ENCODE results near the gene TRIM45. TPM values are rescaled to one million over a fixed set of nuclear protein-coding genes. Genes with fewer than 3 reads are reported as not detected.

TRIM45 gene
- polyA plus RNA-seq, 1 of the 3 experiments (the other 2 are of a cell fraction): 7.4 TPM

- H3K9me3 ChIP-seq: no peaks in the 10 kb centered on the region
- no peak overlapping the region for H2AFZ ChIP-seq (ENCODE audit: low read depth)
- TF ChIP-seq MXI1 (IDR thresholded peaks at IDR 0.05; ENCODE audit: low read depth, low read length) (no peak), ZBTB33 (IDR thresholded peaks at IDR 0.05; ENCODE audit: borderline replicate concordance, low read depth) (no peak), EP300 (IDR thresholded peaks at IDR 0.05; ENCODE audit: borderline replicate concordance in 1 of 2, low read depth in 1 of 2, low read length in 1 of 2) (no peak), RAD21 (IDR thresholded peaks at IDR 0.05; ENCODE audit: low read length) (no peak), CTCF (IDR thresholded peaks at IDR 0.05) (no peak), POLR2AphosphoS5 (IDR thresholded peaks at IDR 0.05; ENCODE audit: low read depth, low read length) (no peak), SMC3 (IDR thresholded peaks at IDR 0.05; ENCODE audit: low read depth, low read length) (no peak), NFIC (IDR thresholded peaks at IDR 0.05; ENCODE audit: borderline replicate concordance) (no peak), TAF1 (IDR thresholded peaks at IDR 0.05; ENCODE audit: borderline replicate concordance, low read depth, low read length) (no peak), JUND (IDR thresholded peaks at IDR 0.05) (no peak), MAX (IDR thresholded peaks at IDR 0.05; ENCODE audit: low read depth) (no peak), GABPA (IDR thresholded peaks at IDR 0.05; ENCODE audit: low read depth) (no peak), RCOR1 (IDR thresholded peaks at IDR 0.05; ENCODE audit: low read length) (no peak)
- TF ChIP-seq, protein P1, sequence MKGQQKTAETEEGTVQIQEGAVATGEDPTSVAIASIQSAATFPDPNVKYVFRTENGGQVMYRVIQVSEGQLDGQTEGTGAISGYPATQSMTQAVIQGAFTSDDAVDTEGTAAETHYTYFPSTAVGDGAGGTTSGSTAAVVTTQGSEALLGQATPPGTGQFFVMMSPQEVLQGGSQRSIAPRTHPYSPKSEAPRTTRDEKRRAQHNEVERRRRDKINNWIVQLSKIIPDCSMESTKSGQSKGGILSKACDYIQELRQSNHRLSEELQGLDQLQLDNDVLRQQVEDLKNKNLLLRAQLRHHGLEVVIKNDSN (IDR thresholded peaks at IDR 0.05; ENCODE audit: borderline replicate concordance, low read depth): no peak
- TF ChIP-seq, protein P2, sequence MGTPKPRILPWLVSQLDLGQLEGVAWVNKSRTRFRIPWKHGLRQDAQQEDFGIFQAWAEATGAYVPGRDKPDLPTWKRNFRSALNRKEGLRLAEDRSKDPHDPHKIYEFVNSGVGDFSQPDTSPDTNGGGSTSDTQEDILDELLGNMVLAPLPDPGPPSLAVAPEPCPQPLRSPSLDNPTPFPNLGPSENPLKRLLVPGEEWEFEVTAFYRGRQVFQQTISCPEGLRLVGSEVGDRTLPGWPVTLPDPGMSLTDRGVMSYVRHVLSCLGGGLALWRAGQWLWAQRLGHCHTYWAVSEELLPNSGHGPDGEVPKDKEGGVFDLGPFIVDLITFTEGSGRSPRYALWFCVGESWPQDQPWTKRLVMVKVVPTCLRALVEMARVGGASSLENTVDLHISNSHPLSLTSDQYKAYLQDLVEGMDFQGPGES (IDR thresholded peaks at IDR 0.05; ENCODE audit: low read depth, low read length): no peak
- H3K4me3 ChIP-seq (ENCODE audit: low read depth in 2 of 2, low read length in 1 of 2): no peak overlapping the region
- WGBS (ENCODE audit: low lambda C conversion rate): 75% methylated on average over 2 of the region's 2 CpGs
- peaks cover 0 to 28% of the 10 kb centered on the region in 2 experiments for H3K36me3 ChIP-seq (replicated peaks in 1 of 2; ENCODE audit: control insufficient read depth in 1 of 2, insufficient read depth in 2 of 2, low read length in 1 of 2)
- POLR2A ChIA-PET: no interaction called here
- H3K9me2 ChIP-seq: no peaks in the 10 kb centered on the region
- no peak overlapping the region for H3K4me2 ChIP-seq
- H3K27ac ChIP-seq (ENCODE audit: low read depth in 2 of 2, low read length in 1 of 2): no peak overlapping the region
- CTCF ChIA-PET: interaction anchor here (1.5 to 1.8 kb wide), 3 partner anchors 14 to 47 kb away, joined by 4 to 6 read pairs (median 4); no protein-coding TSS in a partner anchor
- no peaks in the 10 kb centered on the region; a peak in 1 of 4 replicates for H3K4me1 ChIP-seq (ENCODE audit: control insufficient read depth in 1 of 2, insufficient read depth in 2 of 2, low read depth in 1 of 2, low read length in 1 of 2)
- H3K27me3 ChIP-seq (ENCODE audit: insufficient read depth): no peaks in the 10 kb centered on the region
- H3K9ac ChIP-seq: no peak overlapping the region
- DNase-seq: no peak
- H3K79me2 ChIP-seq (ENCODE audit: insufficient read depth): no peaks in the 10 kb centered on the region
- H3F3A ChIP-seq (replicated peaks; ENCODE audit: insufficient read depth): no peaks in the 10 kb centered on the region
- H4K20me1 ChIP-seq (ENCODE audit: insufficient read depth): no peaks in the 10 kb centered on the region
These were observed 6.7 kb downstream of the TRIM45 start for GRCh38 chr1:117114877-117115276.

Measured in SK-N-SH (cell line).